Neural progenitor cell (in vitro differentiated cells): Measurements from ENCODE around the gene LENG9. TPM values are rescaled to one million over a fixed set of nuclear protein-coding genes. Genes with fewer than 3 reads are reported as not detected.

Experiments
- DNase-seq: peaks from one replicate; pipeline ENCODE4 v3.0.0-alpha.2; 2016; ENCODE audit warnings: low spot score
- H2AFZ ChIP-seq: fragments of 200-600 bp; sonication (generic); replicated peaks from 2 replicates; pipeline ENCODE4 v1.6.1; 2016; ENCODE audit warnings: antibody characterized with exemption
- H3F3A ChIP-seq: fragments of 200-600 bp; sonication (generic); 2 replicates; pipeline ENCODE4 v1.6.1; 2016; ENCODE audit warnings: antibody characterized with exemption, low read depth
- H3K27ac ChIP-seq: fragments of 200-600 bp; sonication (generic); 2 replicates; pipeline ENCODE4 v1.5.1; 2016; ENCODE audit warnings: mild to moderate bottlenecking
- H3K27me3 ChIP-seq: fragments of 200-600 bp; sonication (generic); 2 replicates; pipeline ENCODE4 v1.6.1; 2016; ENCODE audit warnings: mild to moderate bottlenecking, moderate library complexity
- H3K36me3 ChIP-seq: fragments of 200-600 bp; sonication (generic); 2 replicates; pipeline ENCODE4 v1.5.1; 2016
- H3K4me1 ChIP-seq: fragments of 200-600 bp; sonication (generic); 2 replicates; pipeline ENCODE4 v1.6.1; 2016; ENCODE audit warnings: mixed run types
- H3K4me2 ChIP-seq: fragments of 200-600 bp; sonication (generic); 2 replicates; pipeline ENCODE4 v1.6.1; 2016
- H3K4me3 ChIP-seq: fragments of 200-600 bp; sonication (generic); 2 replicates; pipeline ENCODE4 v1.5.1; 2016
- H3K79me2 ChIP-seq: fragments of 200-600 bp; sonication (generic); 2 replicates; pipeline ENCODE4 v1.6.1; 2016; ENCODE audit warnings: low read depth
- H3K9ac ChIP-seq: fragments of 200-600 bp; sonication (generic); 2 replicates; pipeline ENCODE4 v1.6.1; 2016
- H3K9me3 ChIP-seq: fragments of 200-600 bp; sonication (generic); 2 replicates; pipeline ENCODE4 v1.5.1; 2016; ENCODE audit warnings: low read depth
- H4K20me1 ChIP-seq: fragments of 200-600 bp; sonication (generic); 2 replicates; pipeline ENCODE4 v1.6.1; 2016; ENCODE audit warnings: low read depth
- H3K27ac Mint-ChIP-seq: 3 replicates; pipeline ENCODE4 v1.8.0; 2021; ENCODE audit warnings: mixed read lengths
- H3K27me3 Mint-ChIP-seq: 2 replicates; pipeline ENCODE4 v1.8.0; 2022; ENCODE audit warnings: low read depth, mild to moderate bottlenecking, inconsistent platforms, moderate library complexity, mixed read lengths; ENCODE audit not compliant: insufficient read depth
- H3K36me3 Mint-ChIP-seq: 3 replicates; pipeline ENCODE4 v1.8.0; 2021; ENCODE audit warnings: mixed read lengths
- H3K4me1 Mint-ChIP-seq: 3 replicates; pipeline ENCODE4 v1.8.0; 2021; ENCODE audit warnings: mixed read lengths
- H3K4me3 Mint-ChIP-seq: 3 replicates; pipeline ENCODE4 v1.8.0; 2021; ENCODE audit warnings: mild to moderate bottlenecking, moderate library complexity, mixed read lengths
- H3K9me3 Mint-ChIP-seq: 3 replicates; pipeline ENCODE4 v1.8.0; 2020; ENCODE audit warnings: mixed read lengths
- CTCF ChIP-seq: fragments of 200-600 bp; sonication (generic); IDR thresholded peaks from 2 replicates; pipeline ENCODE4 v1.5.1; 2017; ENCODE audit warnings: antibody characterized with exemption, mild to moderate bottlenecking
- EZH2 ChIP-seq: fragments of 200-600 bp; sonication (generic); IDR thresholded peaks from 2 replicates; pipeline ENCODE4 v1.6.1; 2017; ENCODE audit warnings: antibody characterized with exemption, mild to moderate bottlenecking, moderate library complexity
- EZH2phosphoT487 ChIP-seq: fragments of 200-600 bp; sonication (generic); IDR thresholded peaks from 2 replicates; pipeline ENCODE4 v1.6.1; 2017; ENCODE audit warnings: antibody characterized with exemption
- total RNA-seq: library from RNA; depleted of rRNA; stranded (reverse); fragments of >200 nt; gene quantifications from 2 replicates; pipeline ENCODE4 v1.2.3, GENCODE V29; 2015; ENCODE audit warnings: low replicate concordance

LENG9 gene
- total RNA-seq, 1 donor from 2014 or later: 0.79 TPM

- Histone ChIP-seq H3K4me3 (no peak overlapping the region), H3K9ac (peak overlapping the region; percentile 5), H3K27ac (no peak overlapping the region), H3K4me1 (peaks cover 16% of the 10 kb centered on the region), H2AFZ (no peak overlapping the region), H3K79me2 (no peaks in the 10 kb centered on the region), H3K27me3 (no peaks in the 10 kb centered on the region), H3K36me3 (no peaks in the 10 kb centered on the region), H3F3A (peaks cover 5% of the 10 kb centered on the region), H3K9me3 (no peaks in the 10 kb centered on the region), H4K20me1 (peaks cover 52% of the 10 kb centered on the region), H3K4me2 (no peak overlapping the region)
- peaks cover 45% of the 10 kb centered on the region for H3K4me1 Mint-ChIP-seq
- H3K36me3 Mint-ChIP-seq: peaks cover 38% of the 10 kb centered on the region
- no peak for DNase-seq
- TF ChIP-seq CTCF (no peak), EZH2phosphoT487 (no peak), EZH2 (no peak)
- peak overlapping the region; percentile 44 for H3K27ac Mint-ChIP-seq
- H3K27me3 Mint-ChIP-seq: peaks cover 6% of the 10 kb centered on the region
- H3K4me3 Mint-ChIP-seq: no peak overlapping the region
- H3K9me3 Mint-ChIP-seq: no peaks in the 10 kb centered on the region
These were observed 35.0 kb downstream of the LENG9 start for GRCh38 chr19:54428323-54429175.

GRCh38 chr19:54427586-54427985 is 36.0 kb downstream of the LENG9 start:
- Histone ChIP-seq H3K4me1 (peaks cover 16% of the 10 kb centered on the region), H3K27me3 (no peaks in the 10 kb centered on the region), H3K27ac (no peak overlapping the region), H4K20me1 (peaks cover 45% of the 10 kb centered on the region), H3K79me2 (no peaks in the 10 kb centered on the region), H3F3A (peaks cover 5% of the 10 kb centered on the region), H3K36me3 (no peaks in the 10 kb centered on the region), H3K4me3 (no peak overlapping the region), H3K4me2 (no peak overlapping the region), H3K9ac (no peak overlapping the region), H2AFZ (no peak overlapping the region), H3K9me3 (no peaks in the 10 kb centered on the region)
- no peak overlapping the region for H3K4me3 Mint-ChIP-seq
- H3K4me1 Mint-ChIP-seq: peaks cover 51% of the 10 kb centered on the region
- DNase-seq: no peak
- peaks cover 43% of the 10 kb centered on the region for H3K36me3 Mint-ChIP-seq
- no peak overlapping the region for H3K27ac Mint-ChIP-seq
- TF ChIP-seq CTCF (no peak), EZH2 (no peak), EZH2phosphoT487 (no peak)
- H3K9me3 Mint-ChIP-seq: no peaks in the 10 kb centered on the region
- H3K27me3 Mint-ChIP-seq: peaks cover 6% of the 10 kb centered on the region

GRCh38 chr19:54426291-54426931 is 37.2 kb downstream of the LENG9 start:
- Histone ChIP-seq H3K79me2 (no peaks in the 10 kb centered on the region), H3K9ac (no peak overlapping the region), H3K4me3 (no peak overlapping the region), H4K20me1 (peaks cover 45% of the 10 kb centered on the region), H3K4me2 (no peak overlapping the region), H2AFZ (no peak overlapping the region), H3K4me1 (peaks cover 25% of the 10 kb centered on the region), H3K36me3 (no peaks in the 10 kb centered on the region), H3K9me3 (no peaks in the 10 kb centered on the region), H3K27ac (no peak overlapping the region), H3K27me3 (no peaks in the 10 kb centered on the region), H3F3A (peaks cover 13% of the 10 kb centered on the region)
- Mint-ChIP-seq H3K27ac (peak overlapping the region; percentile 21), H3K27me3 (peaks cover 6% of the 10 kb centered on the region), H3K9me3 (no peaks in the 10 kb centered on the region), H3K4me1 (peaks cover 52% of the 10 kb centered on the region), H3K36me3 (peaks cover 39% of the 10 kb centered on the region), H3K4me3 (peak overlapping the region; percentile 50)
- peak; percentile 45 for DNase-seq
- TF ChIP-seq EZH2phosphoT487 (no peak), EZH2 (no peak), CTCF (no peak)
